Activated B cell treated with CpG ODN at 0.5 μM for 24 hours (primary cell): Measurements from ENCODE around the gene SMAD6. TPM values are rescaled to one million over a fixed set of nuclear protein-coding genes. Genes with fewer than 3 reads are reported as not detected.

Experiments used
- ATAC-seq: fragments of 200-7000 bp; cut with Tn5 transposase; one replicate; pipeline ENCODE4 v1.10.0; 2021; ENCODE audit warnings: low read depth, mild to moderate bottlenecking, moderate library complexity
- CTCF ChIA-PET: fragments of 350-600 bp; sonication (Branson Sonifier 250); formaldehyde crosslinking; loops from one replicate; lab custom pipeline; 2021; ENCODE audit warnings: antibody characterized with exemption; lab: Charles Lee
- POLR2A ChIA-PET: fragments of 350-600 bp; sonication (Branson Sonifier 250); formaldehyde crosslinking; loops from one replicate; lab custom pipeline; 2021; ENCODE audit warnings: antibody characterized with exemption; lab: Charles Lee
- DNase-seq: peaks from one replicate; pipeline ENCODE4 v3.0.0; 2022
- H3K27ac Mint-ChIP-seq: one replicate; pipeline ENCODE4 v1.8.0; 2020; ENCODE audit warnings: mixed read lengths
- H3K27me3 Mint-ChIP-seq: one replicate; pipeline ENCODE4 v1.8.0; 2021; ENCODE audit warnings: mixed read lengths
- H3K36me3 Mint-ChIP-seq: one replicate; pipeline ENCODE4 v1.8.0; 2021; ENCODE audit warnings: low read depth, mixed read lengths
- H3K4me1 Mint-ChIP-seq: one replicate; pipeline ENCODE4 v1.8.0; 2021; ENCODE audit warnings: mixed read lengths
- H3K4me3 Mint-ChIP-seq: one replicate; pipeline ENCODE4 v1.8.0; 2020; ENCODE audit warnings: mild to moderate bottlenecking, mixed read lengths
- H3K9me3 Mint-ChIP-seq: one replicate; pipeline ENCODE4 v1.8.0; 2020; ENCODE audit warnings: mixed read lengths
- intact Hi-C: fragments of 100-400 bp; cut with micrococcal nuclease; formaldehyde crosslinking; loops from one replicate; pipeline ENCODE4 v1.15.1; 2024
- total RNA-seq: library from RNA; stranded (reverse); gene quantifications from 2 replicates; pipeline ENCODE4 v1.2.3, GENCODE V29; 2022
- TF ChIP-seq, protein P1 (sequence below): fragments of 200-600 bp; IDR thresholded peaks from one replicate; pipeline ENCODE4 v1.8.0; 2022; ENCODE audit warnings: antibody characterized with exemption, mild to moderate bottlenecking

SMAD6 gene
- total RNA-seq, 1 donor from 2014 or later, result 0.04 TPM

DNA sequence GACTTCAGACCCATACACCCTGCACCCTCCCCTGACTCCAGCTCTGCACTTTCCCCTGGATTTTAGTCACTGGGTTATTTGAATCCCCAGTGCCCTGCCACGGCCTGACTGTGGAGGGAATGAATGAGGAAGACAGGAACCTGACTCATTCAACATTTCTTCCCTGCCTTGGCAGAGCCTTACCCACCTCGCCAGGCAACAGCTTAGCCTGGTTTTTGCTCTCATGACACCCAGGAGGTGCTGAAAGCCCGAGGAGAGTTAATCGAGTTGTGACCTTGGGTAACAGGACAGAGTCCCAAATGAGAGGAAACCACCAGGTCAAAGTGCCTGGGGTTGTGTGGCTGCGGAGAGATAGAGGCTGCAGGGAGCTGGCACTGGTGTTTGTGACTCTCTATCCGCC is 128.3 kb downstream of the SMAD6 start:
- Mint-ChIP-seq H3K4me3 (no peak overlapping the region), H3K9me3 (no peaks in the 10 kb centered on the region), H3K36me3 (no peaks in the 10 kb centered on the region), H3K27me3 (no peaks in the 10 kb centered on the region), H3K4me1 (peaks cover 41% of the 10 kb centered on the region), H3K27ac (no peak overlapping the region)
- ChIA-PET POLR2A (no interaction called here), CTCF (no interaction called here)
- TF ChIP-seq, protein P1, sequence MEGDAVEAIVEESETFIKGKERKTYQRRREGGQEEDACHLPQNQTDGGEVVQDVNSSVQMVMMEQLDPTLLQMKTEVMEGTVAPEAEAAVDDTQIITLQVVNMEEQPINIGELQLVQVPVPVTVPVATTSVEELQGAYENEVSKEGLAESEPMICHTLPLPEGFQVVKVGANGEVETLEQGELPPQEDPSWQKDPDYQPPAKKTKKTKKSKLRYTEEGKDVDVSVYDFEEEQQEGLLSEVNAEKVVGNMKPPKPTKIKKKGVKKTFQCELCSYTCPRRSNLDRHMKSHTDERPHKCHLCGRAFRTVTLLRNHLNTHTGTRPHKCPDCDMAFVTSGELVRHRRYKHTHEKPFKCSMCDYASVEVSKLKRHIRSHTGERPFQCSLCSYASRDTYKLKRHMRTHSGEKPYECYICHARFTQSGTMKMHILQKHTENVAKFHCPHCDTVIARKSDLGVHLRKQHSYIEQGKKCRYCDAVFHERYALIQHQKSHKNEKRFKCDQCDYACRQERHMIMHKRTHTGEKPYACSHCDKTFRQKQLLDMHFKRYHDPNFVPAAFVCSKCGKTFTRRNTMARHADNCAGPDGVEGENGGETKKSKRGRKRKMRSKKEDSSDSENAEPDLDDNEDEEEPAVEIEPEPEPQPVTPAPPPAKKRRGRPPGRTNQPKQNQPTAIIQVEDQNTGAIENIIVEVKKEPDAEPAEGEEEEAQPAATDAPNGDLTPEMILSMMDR, result no peak
- ATAC-seq (no peak), DNase-seq (no peak)
- intact Hi-C loops, result no loop called here

DNA sequence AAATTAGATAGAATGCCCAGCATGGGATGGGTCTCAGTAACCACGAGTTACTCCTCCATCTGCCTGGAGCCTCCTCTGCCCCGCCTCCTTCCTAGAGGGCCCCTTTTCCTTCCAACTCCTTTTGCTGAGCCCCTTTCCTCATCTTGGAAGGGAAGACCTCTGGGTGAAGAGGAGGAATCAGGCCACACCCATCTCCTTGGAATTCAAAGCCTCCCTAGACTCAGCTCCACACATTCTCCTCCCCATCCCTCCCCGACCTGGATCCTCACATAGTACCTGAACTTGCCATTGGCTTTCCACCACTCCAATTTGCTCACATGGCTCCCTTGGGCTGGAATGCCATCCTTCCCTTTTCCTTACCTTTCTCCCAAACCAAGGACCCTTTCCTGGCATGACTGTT is 128.8 kb downstream of the SMAD6 start:
- Mint-ChIP-seq H3K4me3 (no peak overlapping the region), H3K4me1 (peaks cover 46% of the 10 kb centered on the region), H3K9me3 (no peaks in the 10 kb centered on the region), H3K36me3 (no peaks in the 10 kb centered on the region), H3K27me3 (no peaks in the 10 kb centered on the region), H3K27ac (no peak overlapping the region)
- ChIA-PET CTCF (no interaction called here), POLR2A (no interaction called here)
- ATAC-seq (no peak), DNase-seq (no peak)
- intact Hi-C loops, result no loop called here
- TF ChIP-seq, protein P1, result no peak

DNA sequence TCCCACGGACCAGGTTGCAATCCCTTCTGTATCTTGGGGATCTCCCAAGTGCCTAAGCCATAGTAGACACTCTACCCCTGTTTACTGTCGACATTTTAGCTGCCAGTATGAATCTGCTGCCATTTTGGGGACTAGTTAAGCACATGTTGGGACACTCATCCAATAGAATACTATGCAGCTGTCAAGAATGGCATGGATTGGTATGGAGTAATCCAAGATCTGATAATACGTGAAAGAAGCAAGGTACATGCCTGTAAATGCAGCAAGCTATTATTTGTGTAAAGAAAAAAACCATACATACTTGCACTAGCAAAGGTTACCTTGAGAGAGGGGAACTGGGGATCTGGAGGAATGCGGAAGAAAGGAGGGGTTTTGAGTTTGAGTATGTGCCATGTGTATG is 129.3 kb downstream of the SMAD6 start:
- no peak overlapping the region for H3K4me3 Mint-ChIP-seq
- H3K27me3 Mint-ChIP-seq, result no peaks in the 10 kb centered on the region
- ATAC-seq, result no peak
- ChIA-PET POLR2A (no interaction called here), CTCF (no interaction called here)
- no peak overlapping the region for H3K27ac Mint-ChIP-seq
- H3K36me3 Mint-ChIP-seq, result no peaks in the 10 kb centered on the region
- H3K4me1 Mint-ChIP-seq, result peaks cover 46% of the 10 kb centered on the region
- intact Hi-C loops, result no loop called here
- TF ChIP-seq, protein P1, result no peak
- no peaks in the 10 kb centered on the region for H3K9me3 Mint-ChIP-seq
- DNase-seq, result no peak

DNA sequence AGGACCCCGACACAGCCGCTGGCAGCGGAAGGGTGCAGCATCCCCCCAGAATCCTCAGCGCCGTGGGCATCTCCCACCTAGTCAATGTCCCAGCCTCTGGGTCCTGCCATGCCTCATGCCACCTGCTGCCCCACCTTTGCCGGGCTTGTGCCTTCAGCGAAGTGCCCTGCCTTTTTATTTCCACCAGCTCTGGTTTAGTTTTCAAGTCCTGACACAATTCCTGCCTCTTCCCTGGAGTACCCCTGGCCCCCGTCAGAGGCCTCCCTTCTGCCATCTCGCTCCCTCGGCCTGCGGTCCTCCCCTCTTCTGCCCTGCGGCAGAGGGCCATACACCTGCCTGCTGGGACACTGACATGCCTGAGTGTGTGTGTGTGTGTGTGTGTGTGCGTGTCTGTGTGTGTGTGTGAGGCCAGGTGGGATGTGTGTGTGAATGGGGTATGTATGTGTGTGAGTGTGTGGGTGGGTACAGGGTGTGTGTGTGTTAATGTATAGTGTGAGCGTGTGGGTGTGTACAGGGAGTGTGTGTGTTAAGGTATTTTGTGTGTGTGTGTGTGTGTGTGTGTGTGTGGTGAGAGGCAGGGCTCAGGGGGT is 129.9 kb downstream of the SMAD6 start:
- H3K4me1 Mint-ChIP-seq, result peaks cover 46% of the 10 kb centered on the region
- H3K36me3 Mint-ChIP-seq, result no peaks in the 10 kb centered on the region
- DNase-seq (no peak), ATAC-seq (no peak)
- H3K27me3 Mint-ChIP-seq, result no peaks in the 10 kb centered on the region
- H3K27ac Mint-ChIP-seq, result no peak overlapping the region
- H3K4me3 Mint-ChIP-seq, result no peak overlapping the region
- ChIA-PET POLR2A (no interaction called here), CTCF (no interaction called here)
- TF ChIP-seq, protein P1, result no peak
- no peaks in the 10 kb centered on the region for H3K9me3 Mint-ChIP-seq
- intact Hi-C loops, result loop anchor here (2.0 kb wide), 1 partner anchor 19 kb away; no protein-coding TSS in a partner anchor

Other genes with a start within 250 kb of the SMAD6 start
- gene SNAPC5, start 204.5 kb upstream of the SMAD6 start, total RNA-seq, result 28.5 and 30.6 TPM in 2 replicates
- 3,690 and 4,303 TPM in 2 replicates for gene RPL4, start 197.4 kb upstream of the SMAD6 start, total RNA-seq
- 8.4 and 13.7 TPM in 2 replicates for gene ZWILCH, start 196.9 kb upstream of the SMAD6 start, total RNA-seq
- gene LCTL, start 136.2 kb upstream of the SMAD6 start, total RNA-seq, result not detected in 2 replicates